ENCODE measurements around the gene AMOTL1.

AMOTL1 gene

DNA sequence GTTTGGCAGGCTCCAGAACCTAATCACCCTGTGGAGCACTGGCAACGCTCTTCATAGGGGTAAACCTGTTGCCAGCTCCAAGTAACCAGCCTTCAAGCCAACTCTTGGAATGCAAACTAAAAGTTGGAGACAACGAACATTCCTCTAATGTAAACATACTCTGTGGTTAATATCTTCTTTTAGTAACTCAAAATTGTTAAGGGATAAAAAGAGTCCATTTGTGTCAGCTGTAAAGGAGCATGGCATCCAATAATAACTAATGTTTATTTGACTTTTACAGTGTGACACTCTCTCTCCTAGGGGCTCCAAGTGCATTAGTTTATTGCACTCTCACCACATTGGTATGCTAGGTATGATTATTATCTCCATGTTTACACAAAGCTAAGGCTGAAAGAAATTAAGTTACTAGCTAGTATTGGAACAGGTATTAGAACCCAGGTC lies 31.0 kb upstream of the AMOTL1 start:
- TF ChIP-seq, protein P1, sequence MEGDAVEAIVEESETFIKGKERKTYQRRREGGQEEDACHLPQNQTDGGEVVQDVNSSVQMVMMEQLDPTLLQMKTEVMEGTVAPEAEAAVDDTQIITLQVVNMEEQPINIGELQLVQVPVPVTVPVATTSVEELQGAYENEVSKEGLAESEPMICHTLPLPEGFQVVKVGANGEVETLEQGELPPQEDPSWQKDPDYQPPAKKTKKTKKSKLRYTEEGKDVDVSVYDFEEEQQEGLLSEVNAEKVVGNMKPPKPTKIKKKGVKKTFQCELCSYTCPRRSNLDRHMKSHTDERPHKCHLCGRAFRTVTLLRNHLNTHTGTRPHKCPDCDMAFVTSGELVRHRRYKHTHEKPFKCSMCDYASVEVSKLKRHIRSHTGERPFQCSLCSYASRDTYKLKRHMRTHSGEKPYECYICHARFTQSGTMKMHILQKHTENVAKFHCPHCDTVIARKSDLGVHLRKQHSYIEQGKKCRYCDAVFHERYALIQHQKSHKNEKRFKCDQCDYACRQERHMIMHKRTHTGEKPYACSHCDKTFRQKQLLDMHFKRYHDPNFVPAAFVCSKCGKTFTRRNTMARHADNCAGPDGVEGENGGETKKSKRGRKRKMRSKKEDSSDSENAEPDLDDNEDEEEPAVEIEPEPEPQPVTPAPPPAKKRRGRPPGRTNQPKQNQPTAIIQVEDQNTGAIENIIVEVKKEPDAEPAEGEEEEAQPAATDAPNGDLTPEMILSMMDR (IDR thresholded peaks at IDR 0.05; ENCODE audit: low read depth, low read length): no peak
- no peak for DNase-seq (ENCODE audit: extremely low read depth, low read depth)

DNA sequence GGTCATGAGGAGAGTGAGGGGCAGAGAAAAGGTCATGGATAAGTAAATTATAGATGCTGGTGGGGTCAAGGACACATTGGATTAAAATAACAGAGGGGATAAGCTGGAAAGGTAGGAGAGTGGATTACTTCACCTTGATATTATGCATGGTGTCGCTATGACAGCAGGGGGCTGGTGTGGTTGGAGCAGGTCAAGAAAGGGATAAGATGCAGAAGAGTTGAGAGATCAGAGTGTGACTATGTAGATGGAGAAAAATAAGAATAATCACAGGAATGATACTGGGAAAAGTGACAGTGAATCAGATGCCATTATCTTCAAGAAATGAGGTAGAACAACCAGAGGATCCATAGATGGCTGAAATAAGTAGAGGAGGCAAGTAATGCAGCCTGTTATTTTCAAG lies 29.4 kb upstream of the AMOTL1 start:
- no peak for DNase-seq (ENCODE audit: extremely low read depth, low read depth)
- TF ChIP-seq, protein P1 (IDR thresholded peaks at IDR 0.05; ENCODE audit: low read depth, low read length): no peak

DNA sequence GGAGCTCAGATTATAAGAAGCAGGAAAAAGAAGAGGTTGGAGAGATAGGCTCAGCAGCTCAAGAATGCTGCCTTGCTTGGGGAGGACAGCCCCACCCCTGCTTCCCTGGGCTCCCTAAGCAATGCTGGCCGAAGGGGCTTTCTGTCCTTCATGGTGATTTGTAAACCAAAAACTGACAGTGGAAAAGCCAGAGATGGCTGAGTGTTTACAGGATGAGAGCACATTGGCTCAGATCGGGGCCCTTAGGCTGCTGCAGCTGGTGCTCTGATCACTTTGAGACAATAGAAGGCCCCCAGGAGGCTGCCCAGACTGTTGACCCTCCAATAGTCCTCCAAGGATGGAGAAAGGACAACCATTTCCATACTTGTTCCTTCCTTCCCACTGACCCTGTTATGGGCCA lies 28.8 kb upstream of the AMOTL1 start:
- TF ChIP-seq, protein P1 (IDR thresholded peaks at IDR 0.05; ENCODE audit: low read depth, low read length): no peak
- no peak for DNase-seq (ENCODE audit: extremely low read depth, low read depth)

DNA sequence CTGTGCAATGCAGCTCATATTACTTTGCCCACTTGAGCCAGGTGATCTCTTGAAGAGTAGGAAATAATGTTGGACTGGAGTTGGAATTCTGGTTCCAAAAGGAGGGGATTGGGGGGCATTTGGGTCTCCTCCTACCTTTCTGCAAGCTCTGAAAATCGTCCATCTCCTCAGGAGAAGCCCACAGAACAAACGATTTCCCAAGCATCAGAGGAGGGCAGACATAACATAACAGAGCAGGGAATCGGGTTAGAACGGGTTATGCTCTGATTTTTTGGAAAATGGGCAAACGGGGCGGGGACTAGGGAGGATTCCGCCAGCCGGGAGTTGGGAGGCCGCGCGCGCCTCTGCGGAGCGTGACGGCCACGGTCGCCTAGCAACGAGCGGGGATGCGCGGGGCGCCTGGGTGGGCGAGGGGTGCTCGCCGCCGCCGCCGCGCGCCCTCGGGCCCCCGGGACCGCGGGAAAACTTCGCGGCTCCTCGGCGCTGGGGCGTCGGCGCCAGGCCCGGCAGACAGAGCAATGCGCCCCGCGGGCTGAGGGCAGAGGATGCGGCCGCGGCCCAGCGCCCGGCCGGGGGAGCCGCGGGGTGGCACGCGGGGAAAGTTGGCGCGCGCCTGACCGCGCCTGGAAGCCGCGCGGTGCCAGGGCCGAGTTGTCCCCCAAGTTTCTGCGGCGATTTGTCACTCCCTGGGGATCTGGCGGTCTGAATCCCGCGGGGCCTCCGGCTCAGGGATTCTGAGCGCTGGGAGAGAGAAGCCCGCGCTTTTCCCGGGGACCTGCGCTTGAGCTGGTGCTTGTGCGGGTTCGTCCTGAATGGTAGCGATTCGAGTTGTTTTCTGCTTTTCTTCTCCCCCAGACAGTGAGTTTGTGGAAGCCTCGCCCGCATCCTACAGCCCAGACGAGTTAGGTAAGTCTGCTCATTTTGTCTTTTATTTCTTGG lies 27.8 kb upstream of the AMOTL1 start:
- DNase-seq (ENCODE audit: extremely low read depth, low read depth): no peak
- TF ChIP-seq, protein P1 (IDR thresholded peaks at IDR 0.05; ENCODE audit: low read depth, low read length): no peak

DNA sequence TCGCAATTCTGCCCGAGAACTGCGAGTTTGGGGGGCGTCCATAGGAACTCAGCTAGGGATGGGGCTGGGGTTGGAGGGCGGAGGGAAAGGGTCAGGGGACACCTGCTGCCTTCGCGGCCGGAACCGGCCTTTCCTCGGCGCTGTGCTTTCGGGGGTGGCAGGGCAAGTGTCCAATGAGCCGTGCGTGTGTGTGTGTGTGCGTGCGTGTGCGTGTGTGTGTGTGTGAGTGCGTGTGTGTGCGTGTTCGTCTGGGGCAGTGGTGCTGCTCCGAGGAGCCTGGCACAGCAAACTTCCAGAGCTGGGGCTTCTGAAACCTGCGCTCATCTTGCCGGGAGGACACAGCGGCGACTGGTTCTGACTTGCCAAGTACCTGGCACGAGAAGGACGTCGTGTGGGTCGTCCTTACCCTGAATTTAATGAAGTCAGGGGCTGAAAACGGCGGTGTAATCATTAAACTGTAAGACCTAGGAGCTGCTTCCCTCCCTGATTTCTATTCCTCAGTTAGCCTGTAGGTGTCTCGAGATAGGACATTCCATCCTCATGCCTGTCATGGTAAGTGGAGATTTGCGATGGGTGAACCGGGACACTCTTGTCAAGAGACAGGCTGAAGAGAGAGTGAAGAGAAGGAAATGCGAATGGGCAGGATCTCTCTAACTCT lies 27.0 kb upstream of the AMOTL1 start:
- TF ChIP-seq, protein P1 (IDR thresholded peaks at IDR 0.05; ENCODE audit: low read depth, low read length): peak; percentile 55
- DNase-seq (ENCODE audit: extremely low read depth, low read depth): no peak

DNA sequence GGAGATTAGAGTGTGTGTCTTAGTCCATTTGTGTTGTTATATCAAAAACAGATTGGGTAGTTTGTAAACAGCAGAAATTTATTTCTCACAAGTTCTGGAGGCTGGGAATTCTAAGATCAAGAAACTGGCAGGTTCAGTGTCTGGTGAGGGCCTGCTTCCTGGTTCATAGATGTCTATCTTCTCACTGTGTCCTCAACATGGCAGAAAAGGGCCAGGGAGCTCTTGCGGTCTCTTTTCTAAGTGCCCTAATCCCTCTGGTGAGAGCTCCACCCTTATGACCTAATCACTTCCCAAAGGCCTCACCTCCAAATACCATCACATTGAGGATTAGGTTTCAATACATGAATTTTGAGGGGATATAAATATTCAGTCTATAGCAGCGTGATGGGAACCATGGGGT lies 25.5 kb upstream of the AMOTL1 start:
- TF ChIP-seq, protein P1 (IDR thresholded peaks at IDR 0.05; ENCODE audit: low read depth, low read length): no peak
- no peak for DNase-seq (ENCODE audit: extremely low read depth, low read depth)

DNA sequence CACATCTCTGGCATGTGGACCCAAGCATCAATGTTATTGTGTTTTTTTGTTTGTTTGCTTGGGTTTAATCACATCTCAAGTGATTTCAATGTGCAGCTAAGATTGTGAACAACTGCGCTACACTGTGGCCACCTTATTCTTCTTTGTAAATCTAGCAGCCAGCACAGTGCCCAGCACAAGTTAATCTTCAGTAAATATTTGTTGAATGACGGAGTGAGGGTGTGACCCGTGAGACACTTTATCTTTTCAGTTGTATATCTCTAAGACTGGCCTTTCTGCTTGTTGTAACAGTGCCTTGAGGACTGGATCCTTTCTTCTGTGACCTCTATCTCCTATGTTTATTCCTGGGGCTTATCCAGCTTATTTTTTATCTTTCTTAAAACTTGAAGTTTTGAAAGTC lies 21.4 kb upstream of the AMOTL1 start:
- TF ChIP-seq, protein P1 (IDR thresholded peaks at IDR 0.05; ENCODE audit: low read depth, low read length): no peak
- no peak for DNase-seq (ENCODE audit: extremely low read depth, low read depth)

All from AG09319 (cell line).